GM18861 (cell line): ENCODE data around the gene G2E3.
"Not testable (repeated sequence)": the region's sequence is repeated elsewhere in the genome, so short reads cannot be mapped to it uniquely, and the experiment has no call there.

Source experiments
- ATAC-seq: cut with Tn5 transposase; IDR thresholded peaks from one replicate; pipeline ENCODE4 v1.9.1; 2021; ENCODE audit not compliant: unreplicated experiment

G2E3 gene

DNA sequence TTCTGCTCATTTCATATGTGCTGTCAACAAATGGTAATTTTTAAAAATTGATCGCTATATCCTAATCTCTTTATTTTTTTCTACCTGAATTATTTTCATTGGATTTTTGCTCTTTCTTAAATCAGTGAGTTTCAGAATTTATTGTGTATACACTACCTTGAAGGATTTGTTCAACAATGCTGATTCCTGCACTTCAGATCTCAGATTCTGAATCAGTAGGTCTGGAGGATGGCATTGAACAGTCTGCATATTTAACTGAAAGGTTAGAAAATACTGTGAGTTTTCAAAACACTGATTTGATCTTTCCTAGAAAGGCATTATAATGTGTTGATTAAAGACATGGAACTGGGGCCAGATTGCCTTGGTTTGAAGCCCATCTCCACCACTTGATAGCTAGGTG is 1.6 kb downstream of the G2E3 start:
- no peak for ATAC-seq

GRCh38 chr14:30564235-30564867 is 5.4 kb downstream of the G2E3 start:
- no peak for ATAC-seq

- no peak for ATAC-seq
These were observed 5.9 kb downstream of the G2E3 start for GRCh38 chr14:30564868-30565248.

DNA sequence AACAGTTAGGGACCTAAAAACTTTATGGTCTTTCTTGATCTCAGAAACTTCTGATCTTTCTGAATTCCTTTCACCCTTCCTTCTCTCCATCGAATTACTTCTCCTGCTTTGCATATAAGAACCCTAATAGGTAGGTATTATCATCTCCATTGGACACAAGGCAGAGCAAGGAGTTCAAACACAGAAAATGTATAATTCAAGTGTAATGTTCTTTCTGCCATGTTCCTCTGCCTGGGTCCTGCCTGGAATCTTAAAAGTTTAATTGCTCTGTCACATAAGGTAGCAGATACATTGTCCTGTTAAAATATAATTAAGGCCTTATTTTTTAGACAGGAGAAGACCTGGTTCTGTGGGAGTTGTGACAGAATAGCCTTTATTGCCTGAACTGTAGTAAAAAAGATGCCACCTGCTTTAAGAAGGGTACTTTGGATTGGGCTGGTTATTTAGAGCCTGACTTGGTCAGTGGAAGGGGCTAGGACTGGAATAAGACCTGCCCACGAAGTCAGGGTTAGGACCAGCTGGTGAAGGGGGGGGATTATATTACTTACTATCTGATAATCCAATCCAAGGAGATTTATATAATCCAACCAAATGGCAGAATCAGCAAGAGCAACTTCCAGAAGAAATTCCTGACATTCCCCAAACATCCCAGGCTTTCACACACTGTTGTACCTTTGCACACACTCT is 10.4 kb downstream of the G2E3 start:
- no peak for ATAC-seq

GRCh38 chr14:30569903-30570226 is 10.9 kb downstream of the G2E3 start:
- no peak for ATAC-seq

DNA sequence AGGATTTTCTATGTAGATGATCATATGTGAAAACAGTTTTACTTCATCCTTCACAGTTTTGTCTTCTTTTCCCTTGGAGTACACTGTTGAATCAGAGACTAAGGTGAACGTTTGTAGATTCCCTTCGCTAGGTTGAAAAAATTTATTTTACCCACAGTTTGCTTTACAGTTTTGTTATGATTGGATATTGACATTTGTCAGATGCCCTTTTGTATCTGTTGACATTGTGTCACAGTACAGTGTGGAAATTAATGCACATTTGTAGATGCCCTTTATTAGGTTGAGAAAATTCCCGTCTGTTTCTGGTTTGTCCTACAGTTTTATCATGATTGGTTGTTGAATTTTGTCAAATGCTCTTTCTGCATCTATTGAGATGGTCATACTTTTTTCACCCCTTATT is 13.3 kb downstream of the G2E3 start:
- no peak for ATAC-seq

GRCh38 chr14:30572771-30573170 is 13.8 kb downstream of the G2E3 start:
- ATAC-seq = no peak

DNA sequence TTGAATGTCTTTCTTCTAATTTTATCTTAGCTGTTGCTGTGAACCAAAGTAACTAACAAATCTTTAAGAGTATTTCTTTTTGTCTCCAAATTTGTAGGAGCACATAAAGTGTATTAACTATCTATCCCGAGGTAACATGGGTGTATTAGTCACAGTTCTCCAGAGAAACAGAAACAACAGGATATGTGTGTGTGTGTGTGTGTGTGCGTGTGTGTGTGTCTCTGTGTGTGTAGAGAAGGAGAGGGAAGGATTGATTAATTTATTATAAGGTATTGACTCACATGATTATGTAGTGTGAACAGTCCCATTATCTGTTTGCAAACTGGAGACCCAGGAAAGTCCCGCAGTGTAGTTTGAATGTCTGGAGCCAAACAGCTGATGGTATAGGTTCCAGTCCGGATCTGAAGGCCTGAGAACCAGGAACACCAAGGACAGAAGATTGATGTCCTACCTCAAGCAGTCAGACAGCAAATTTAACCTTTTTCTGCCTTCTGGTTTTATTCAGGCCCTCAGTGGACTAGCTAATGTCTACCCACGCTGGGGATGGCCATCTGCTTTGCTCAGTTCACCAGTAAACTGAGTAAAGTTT is 14.4 kb downstream of the G2E3 start:
- no peak for ATAC-seq

GRCh38 chr14:30573966-30574365 is 15.0 kb downstream of the G2E3 start:
- ATAC-seq = no peak

GRCh38 chr14:30574777-30575176 is 15.8 kb downstream of the G2E3 start:
- ATAC-seq = not testable (repeated sequence)

- not testable (repeated sequence) for ATAC-seq
These were observed 17.4 kb downstream of the G2E3 start for GRCh38 chr14:30576333-30576732.

DNA sequence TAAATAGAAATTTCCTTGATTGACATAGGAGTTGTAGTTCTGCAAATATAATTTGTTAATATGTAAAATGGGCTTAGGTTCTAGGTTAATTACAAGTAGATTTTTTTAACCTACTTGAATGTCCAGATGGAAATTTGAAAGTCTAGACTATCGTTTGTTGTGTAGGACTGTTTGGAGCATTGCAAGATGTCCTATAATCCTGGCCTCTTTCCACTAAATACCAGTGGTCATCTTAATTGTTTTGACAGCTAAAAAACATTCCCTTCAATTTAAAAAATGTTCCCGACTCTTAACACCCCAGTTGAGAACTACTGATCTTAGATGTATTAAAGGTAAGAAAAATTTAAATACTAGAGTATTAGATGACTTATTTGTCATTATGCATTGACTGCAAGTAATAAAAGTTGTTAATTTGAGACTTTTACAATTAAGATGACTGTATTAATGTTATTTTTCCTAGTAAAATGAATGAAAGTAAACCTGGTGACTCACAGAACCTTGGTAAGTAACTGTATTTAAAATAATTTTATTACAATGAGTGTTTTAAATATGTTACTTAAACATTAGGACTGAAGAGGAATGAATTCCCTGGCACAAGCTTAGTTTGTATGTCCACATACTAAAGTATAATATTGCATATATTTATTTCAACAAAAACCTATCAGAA is 21.8 kb downstream of the G2E3 start:
- ATAC-seq = no peak

DNA sequence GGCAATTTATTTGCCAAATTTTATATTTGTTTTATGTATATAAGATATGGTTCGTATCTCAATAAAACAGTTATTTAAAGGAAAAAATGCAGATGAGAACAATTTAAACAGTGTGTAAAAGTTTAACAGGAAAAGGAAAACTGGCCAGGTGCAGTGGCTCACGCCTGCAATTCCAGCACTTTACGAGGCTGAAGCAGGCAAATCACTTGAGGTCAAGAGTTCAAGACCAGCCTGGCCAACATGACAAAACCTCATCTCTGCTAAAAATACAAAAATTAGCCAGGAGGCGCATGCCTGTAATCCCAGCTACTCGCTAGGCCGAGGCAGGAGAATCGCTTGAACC is 22.3 kb downstream of the G2E3 start:
- ATAC-seq = no peak

DNA sequence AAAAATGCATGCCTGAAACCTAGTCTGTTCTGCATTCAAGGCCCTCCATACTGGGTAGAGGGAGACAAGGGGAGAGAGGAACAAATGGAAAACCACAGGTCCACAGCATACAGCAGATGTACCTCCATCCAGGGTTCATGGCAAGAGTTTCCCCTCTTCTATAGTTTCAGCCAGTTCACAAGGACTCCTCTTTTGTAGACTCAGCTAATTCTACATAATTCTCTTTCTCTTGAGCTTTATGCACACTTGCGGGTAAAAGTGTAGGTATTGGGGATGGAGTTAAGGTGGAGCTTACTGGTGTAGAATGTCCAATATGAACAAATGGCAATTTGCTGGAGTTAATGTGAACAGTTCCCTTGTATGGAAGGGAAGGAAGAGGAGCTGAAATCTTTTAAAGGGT is 23.4 kb downstream of the G2E3 start:
- ATAC-seq = no peak

- ATAC-seq = no peak
These were observed 25.2 kb downstream of the G2E3 start for GRCh38 chr14:30584058-30584630.

- ATAC-seq = no peak
These were observed 26.2 kb downstream of the G2E3 start for GRCh38 chr14:30585204-30585603.

- ATAC-seq = no peak
These were observed 28.2 kb downstream of the G2E3 start for GRCh38 chr14:30587141-30587540.

GRCh38 chr14:30588873-30589272 is 29.9 kb downstream of the G2E3 start:
- no peak for ATAC-seq

DNA sequence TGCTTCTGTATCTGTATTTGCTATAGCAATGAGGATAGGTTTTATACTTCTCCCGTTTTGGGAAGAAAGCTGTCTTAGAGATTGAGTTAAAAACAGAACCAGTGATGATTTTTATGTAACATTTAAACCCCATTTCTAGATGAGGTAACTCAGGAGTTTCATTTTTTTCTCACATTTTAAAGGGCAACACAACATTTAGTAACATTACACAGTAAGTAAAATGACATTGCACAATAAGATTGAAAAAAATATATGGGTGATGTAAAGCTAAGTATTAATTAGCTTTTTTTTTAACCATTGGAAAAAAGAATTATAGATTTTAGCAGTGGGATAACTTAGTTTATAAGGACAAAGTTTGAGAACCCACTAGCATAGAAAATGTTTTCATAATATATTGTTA is 38.0 kb downstream of the G2E3 start:
- no peak for ATAC-seq

DNA sequence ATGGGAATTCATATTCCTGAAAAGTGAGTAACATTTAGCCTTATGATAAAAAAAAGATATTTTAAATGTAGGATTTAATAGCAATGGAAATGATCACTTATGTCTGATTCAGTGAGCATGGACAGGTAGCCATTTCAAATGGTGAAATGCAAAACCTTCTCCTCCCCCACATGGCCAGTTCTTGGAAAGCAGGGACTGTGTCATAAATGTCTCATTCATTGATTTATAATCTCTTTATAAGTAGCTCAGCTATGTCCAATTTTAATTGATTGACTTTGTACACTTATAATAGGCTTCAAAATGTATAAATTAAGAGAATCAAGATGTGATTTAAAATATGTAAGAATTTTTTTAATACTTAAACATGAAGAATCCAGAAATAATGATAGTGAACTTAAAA is 38.5 kb downstream of the G2E3 start:
- ATAC-seq = no peak

DNA sequence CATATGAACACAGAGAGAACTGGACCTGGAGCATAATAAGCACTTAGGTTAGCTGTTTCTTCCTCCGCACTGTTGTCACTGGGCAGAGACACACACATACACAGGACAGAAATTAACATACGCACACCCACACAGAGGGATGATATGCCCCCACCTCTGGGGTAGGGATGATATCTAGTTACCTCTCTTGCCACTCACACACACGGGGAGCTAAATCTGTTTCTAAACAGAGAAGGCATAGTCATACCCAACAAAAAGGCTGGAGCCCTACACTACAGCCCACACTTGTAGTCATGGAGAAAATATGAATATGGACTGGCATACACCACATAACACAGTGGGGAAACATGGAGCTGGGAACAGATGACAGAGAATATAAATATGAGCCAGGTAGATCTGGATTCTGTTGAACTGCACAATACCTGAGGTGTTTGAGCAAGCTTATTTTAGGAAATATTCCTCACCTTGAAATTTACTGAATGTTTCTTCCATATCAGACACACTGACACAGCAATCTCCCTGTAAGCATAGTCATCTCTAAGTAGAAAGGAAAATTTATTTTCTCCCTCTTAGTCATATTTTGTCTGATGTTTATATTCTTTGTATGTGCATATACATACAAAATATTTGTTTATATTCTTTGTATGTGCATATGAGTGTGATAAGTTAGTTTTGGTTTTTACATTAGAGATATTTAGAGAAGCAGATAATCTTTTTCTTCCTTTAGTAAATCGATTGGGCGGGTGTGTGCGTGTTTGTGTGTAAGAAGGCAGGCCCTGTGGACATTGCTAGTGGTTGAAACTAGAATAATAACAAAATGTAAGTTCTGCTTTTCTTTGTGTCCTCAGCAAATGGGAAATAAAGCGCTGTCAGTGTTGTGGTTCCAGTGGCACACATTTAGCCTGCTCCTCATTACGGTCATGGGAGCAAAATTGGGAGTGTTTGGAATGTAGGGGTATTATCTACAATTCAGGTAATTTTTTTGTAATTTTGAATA is 42.3 kb downstream of the G2E3 start:
- ATAC-seq = no peak
